NCI-H1436 (cell line): ENCODE data around the gene CCDC158.

Experiments
- DNase-seq: peaks from one replicate; lab custom pipeline; 2025; lab: John Stamatoyannopoulos, UW

CCDC158 gene

DNA sequence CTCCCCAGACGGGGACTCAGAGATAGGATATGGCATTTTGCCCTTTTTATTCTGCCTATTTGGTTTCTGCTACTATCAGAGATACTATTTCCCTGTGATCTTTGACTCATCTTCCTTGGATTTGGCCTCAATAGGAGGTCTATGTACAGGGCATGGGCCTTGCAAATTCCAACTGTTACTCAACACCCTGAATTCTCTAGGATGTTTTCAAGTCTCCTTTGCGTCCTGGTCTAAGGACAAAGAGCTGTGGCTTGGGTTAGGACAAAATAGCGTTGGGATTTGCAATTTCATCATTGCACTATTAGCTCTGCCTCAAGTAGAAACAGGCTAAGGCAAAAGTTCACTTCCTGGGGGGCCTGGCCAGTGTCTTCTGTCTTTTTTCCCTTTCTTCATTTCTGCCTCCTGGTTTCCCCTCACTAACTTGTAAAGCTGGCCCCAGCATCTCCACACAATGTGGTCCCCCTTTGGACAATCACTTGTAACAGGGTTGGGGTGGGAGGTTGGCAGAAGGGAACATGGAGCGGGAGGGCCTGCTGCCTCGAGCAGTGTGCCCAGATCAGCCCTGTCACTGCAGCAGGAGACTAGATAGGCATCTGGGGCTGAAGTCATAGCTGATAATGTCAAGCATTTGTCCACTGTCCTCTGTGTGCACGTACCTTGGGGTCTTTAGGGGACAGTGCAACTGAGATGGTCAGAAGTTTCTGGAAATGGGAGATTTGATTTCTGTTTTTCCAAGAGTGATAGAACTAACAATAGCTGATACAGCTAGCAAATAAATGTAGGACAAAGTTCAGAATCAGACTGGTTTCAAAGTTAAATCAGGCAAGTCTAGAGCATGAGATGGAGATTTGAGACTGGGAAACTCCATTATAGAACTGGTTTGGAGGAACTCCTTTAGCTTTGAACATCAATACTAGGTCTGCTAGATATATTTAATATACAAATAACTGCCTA is 140.2 kb downstream of the CCDC158 start:
- no peak for DNase-seq

GRCh38 chr4:76279462-76279861 is 141.5 kb downstream of the CCDC158 start:
- DNase-seq: no peak

DNA sequence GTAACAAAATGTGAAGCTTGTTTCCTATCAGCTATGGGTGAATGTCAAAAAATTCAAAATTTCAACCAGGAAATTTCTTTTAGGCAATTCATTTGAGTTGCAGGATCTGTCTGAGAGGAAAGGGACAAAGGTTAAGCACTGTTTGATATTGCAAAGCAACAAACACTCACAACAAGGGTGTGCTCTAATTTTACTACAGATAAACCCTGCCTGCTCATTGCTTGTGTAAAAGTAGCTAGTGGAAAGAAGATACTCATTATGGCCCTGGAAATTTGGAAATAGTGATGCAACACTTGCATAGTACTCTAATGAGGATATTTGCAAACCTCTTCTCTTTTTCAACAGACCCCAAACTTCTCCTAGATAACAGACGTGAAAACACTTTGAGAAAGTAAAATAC is 142.4 kb downstream of the CCDC158 start:
- no peak for DNase-seq

DNA sequence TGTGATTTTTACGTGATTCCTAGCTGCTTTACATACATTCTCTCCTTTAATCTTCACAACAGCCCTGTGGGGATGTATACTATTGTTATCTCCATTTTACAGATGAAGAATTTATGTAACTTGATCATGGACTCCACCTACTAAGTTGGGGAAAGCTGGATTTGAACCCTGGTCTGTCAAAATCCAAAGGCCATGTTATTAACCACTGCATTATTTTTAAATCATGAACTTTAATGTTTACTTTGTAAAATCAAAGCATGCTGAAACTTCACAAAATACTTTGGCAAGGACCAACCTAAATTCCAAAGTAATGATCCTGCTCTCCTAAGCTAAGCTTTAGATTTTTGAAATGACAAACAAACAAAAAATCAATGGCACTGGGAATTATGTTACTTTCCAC is 143.3 kb downstream of the CCDC158 start:
- no peak for DNase-seq

- no peak for DNase-seq
Measured at GRCh38 chr4:76276813-76277212, 144.1 kb downstream of the CCDC158 start.

GRCh38 chr4:76275486-76276124 is 145.3 kb downstream of the CCDC158 start:
- no peak for DNase-seq

DNA sequence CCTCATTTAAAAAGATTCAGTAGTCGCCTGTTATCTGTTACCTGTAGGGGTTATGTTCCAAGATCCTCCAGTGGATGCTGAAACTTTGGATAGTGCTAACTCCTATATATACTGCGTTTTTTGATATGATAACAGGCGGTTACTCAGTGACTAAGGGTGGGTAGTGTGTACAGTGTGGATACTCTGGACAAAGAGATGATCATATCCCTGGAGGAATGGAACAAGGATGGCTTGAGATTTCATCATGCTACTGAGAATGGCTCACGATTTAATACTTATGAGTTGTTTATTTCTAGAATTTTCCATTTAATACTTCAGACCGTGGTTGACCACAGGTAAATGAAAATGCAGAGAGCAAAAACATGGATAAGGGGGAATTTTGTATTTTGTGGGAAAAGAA is 147.9 kb downstream of the CCDC158 start:
- DNase-seq: no peak

GRCh38 chr4:76272582-76272981 is 148.4 kb downstream of the CCDC158 start:
- DNase-seq: no peak

DNA sequence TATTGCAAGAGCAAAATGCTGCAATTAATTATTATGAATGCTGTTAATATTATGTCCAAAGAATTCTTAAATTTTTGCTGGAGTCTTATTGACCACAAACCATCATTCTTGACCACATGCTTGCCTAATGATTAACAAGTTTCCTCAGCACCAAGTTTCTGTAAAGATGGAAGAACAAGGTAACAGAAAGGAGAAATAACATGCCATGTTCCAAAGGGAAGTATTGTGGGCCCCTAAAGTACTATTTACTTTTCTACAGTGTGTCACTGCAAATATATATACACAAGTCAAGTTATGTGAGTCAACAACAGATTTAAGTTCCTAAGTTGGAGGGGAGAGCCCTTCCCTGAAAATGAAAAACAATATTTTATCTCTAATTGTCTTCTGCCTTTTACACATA is 148.9 kb downstream of the CCDC158 start:
- no peak for DNase-seq

- no peak for DNase-seq
Measured at GRCh38 chr4:76271248-76271647, 149.7 kb downstream of the CCDC158 start.

GRCh38 chr4:76270244-76271175 is 150.4 kb downstream of the CCDC158 start:
- DNase-seq: no peak

DNA sequence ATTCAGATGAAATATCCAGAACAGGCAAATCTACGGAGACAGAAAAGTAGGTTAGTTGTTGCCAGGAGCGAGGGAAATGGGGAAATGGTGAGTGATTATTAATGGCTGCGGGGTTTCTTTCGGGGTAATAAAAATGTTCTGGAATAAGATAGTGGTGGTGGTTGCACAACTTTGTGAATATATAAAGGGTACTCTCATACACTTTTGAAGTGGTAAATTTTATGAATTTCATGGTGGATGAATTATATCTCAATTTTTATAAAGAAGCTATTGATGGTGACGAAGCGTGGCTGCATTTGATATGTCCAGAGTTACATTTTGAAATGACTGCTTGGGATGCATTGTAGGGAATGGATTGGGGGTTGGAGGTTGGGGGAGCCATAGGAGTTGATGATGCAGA is 153.1 kb downstream of the CCDC158 start:
- DNase-seq: no peak

DNA sequence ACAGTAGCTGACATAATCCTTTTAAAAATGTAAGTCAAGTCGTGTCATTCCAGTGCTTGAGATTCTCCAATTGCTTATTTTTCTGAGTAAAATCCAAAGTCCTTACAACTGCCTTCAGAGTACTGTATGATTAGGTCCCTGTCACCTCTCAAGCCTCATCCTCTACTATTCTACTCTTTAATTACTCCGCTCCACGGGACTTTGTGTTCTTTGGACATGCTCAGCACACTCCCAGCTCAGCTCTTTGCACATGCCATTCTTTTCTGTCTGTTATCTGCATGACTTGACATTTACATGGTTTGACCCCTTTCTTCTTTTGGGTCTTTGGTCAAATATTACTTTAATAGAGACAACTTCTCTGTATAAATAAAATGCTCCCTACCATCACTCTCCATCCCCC is 154.3 kb downstream of the CCDC158 start:
- DNase-seq: no peak

GRCh38 chr4:76265631-76266218 is 155.2 kb downstream of the CCDC158 start:
- DNase-seq: no peak
